ENCODE data around the gene BCL2L15. TPM values are rescaled to one million over a fixed set of nuclear protein-coding genes. Genes with fewer than 3 reads are reported as not detected.
A peak's percentile ranks its signal among the peaks of the same experiment; 100 is the strongest.

Gene BCL2L15
- total and polyA plus RNA-seq, 10 of the 15 experiments (the other 5 are each of a cell fraction or from before 2014, with no cell fraction given) = 0.42 to 1.2 (median 0.59) TPM

- TF ChIP-seq PAX5 (IDR thresholded peaks at IDR 0.05; ENCODE audit: borderline replicate concordance, low read depth, low read length) (no peak), SMC3 (IDR thresholded peaks at IDR 0.05; ENCODE audit: borderline replicate concordance, low read length) (peak; percentile 78; the same call in 1 of the 2 replicates), TBL1XR1 (IDR thresholded peaks at IDR 0.05; ENCODE audit: low read depth, low read length) (no peak), WRNIP1 (IDR thresholded peaks at IDR 0.05; ENCODE audit: borderline replicate concordance, low read depth, low read length) (no peak), RAD21 (IDR thresholded peaks at IDR 0.05; ENCODE audit: insufficient read depth, low read depth, low read length) (peak; percentile 69)
Observed at GRCh38 chr1:113835686-113836290, 51.6 kb downstream of the BCL2L15 start (continued).

- whole genome bisulfite sequencing (ENCODE audit: insufficient coverage, insufficient replicate concordance, low lambda C conversion rate, missing lambda C conversion rate) = 98% methylated on average over 2 of the region's 2 CpGs
Observed at GRCh38 chr1:113834716-113835115, 52.7 kb downstream of the BCL2L15 start.

More at GRCh38 chr1:113834716-113835115, 52.7 kb downstream of the BCL2L15 start:
- DNase-seq (ENCODE audit: low read depth, low spot score) (no peak), FAIRE-seq (no peak), ATAC-seq (no peak)
- Histone ChIP-seq H3K4me2 (ENCODE audit: control insufficient read depth, insufficient read depth) (no peak overlapping the region), H3K9me3 (replicated peaks; ENCODE audit: control insufficient read depth, insufficient read depth, low read length) (no peaks in the 10 kb centered on the region), H3K4me3 (no peak overlapping the region), H3K79me2 (ENCODE audit: control insufficient read depth, insufficient read depth, low read length) (no peaks in the 10 kb centered on the region; the same call in 1 of the 2 replicates), H4K20me1 (ENCODE audit: control insufficient read depth, insufficient read depth) (no peaks in the 10 kb centered on the region), H2AFZ (ENCODE audit: control insufficient read depth, low read depth, low read length) (no peak overlapping the region), H3K9ac (ENCODE audit: control insufficient read depth, insufficient read depth, low read length) (no peak overlapping the region), H3K36me3 (ENCODE audit: control insufficient read depth in 2 of 2, insufficient read depth in 2 of 2, low read length in 1 of 2) (peaks cover 0 to 17% of the 10 kb centered on the region in 2 experiments; a peak in 2 of 4 replicates), H3K4me1 (ENCODE audit: control insufficient read depth, insufficient read depth, low read length) (no peaks in the 10 kb centered on the region), H3K27me3 (replicated peaks in 1 of 2; ENCODE audit: control insufficient read depth in 2 of 2, insufficient read depth in 2 of 2, low read length in 1 of 2) (no peaks in the 10 kb centered on the region), H3K27ac (ENCODE audit: control insufficient read depth, insufficient read depth) (no peak overlapping the region)
- ChIA-PET CTCF (interaction anchor here (1.1 to 5.5 kb wide), 18 partner anchors 22 to 204 kb away, joined by 3 to 74 read pairs (median 12); partner anchors contain the start of genes AP4B1, DCLRE1B, HIPK1 and OLFML3), SMC1A (ENCODE audit: uncharacterized antibody, unreplicated experiment) (interaction anchor here (0.6 to 5.5 kb wide), 28 partner anchors 16 to 448 kb away, joined by 3 to 53 read pairs (median 4); partner anchors contain the start of genes AP4B1, DCLRE1B, HIPK1 and OLFML3), RAD21 (ENCODE audit: unreplicated experiment) (interaction anchor here (2.1 to 5.3 kb wide), 9 partner anchors 23 to 144 kb away, joined by 5 to 46 read pairs (median 15); partner anchors contain the start of genes AP4B1, DCLRE1B, HIPK1 and OLFML3), POLR2A (interaction anchor here (0.6 to 1.9 kb wide), 2 partner anchors 24 to 94 kb away, joined by 6 to 9 read pairs; partner anchors contain the start of gene HIPK1)
- in situ Hi-C loops (cut with MboI) = loop anchor here (5.0 to 10.0 kb wide), 3 partner anchors 68 to 440 kb away; partner anchors contain the start of genes AP4B1 and HIPK1
- BruUV-seq (replicated peaks) = no TSS peak
- TF ChIP-seq NRF1 (conservative IDR thresholded peaks at IDR 0.05; ENCODE audit: low read depth, low read length) (no peak), POLR2AphosphoS2 (IDR thresholded peaks at IDR 0.05; ENCODE audit: low read depth, low read length) (no peak), PAX8 (IDR thresholded peaks at IDR 0.05) (no peak), FOXM1 (IDR thresholded peaks at IDR 0.05; ENCODE audit: low read depth, low read length) (no peak), RB1 (IDR thresholded peaks at IDR 0.05; ENCODE audit: borderline replicate concordance) (no peak), ESRRA (IDR thresholded peaks at IDR 0.05; ENCODE audit: low read length) (no peak), CHD2 (IDR thresholded peaks at IDR 0.05; ENCODE audit: borderline replicate concordance, low read depth, low read length) (no peak), BHLHE40 (IDR thresholded peaks at IDR 0.05; ENCODE audit: borderline replicate concordance in 1 of 2, low read depth in 2 of 2, low read length in 1 of 2) (no peak), NR2F1 (conservative IDR thresholded peaks at IDR 0.05) (no peak), MYC (IDR thresholded peaks at IDR 0.05; ENCODE audit: insufficient read depth, insufficient read length, insufficient replicate concordance, low read length, severe bottlenecking) (no peak)
- intact Hi-C loops (cut with micrococcal nuclease; ENCODE audit: unreplicated experiment) = loop anchor here (1.0 to 10.0 kb wide), 4 partner anchors 71 to 450 kb away; partner anchors contain the start of genes DCLRE1B and OLFML3

Measured in GM12878 (cell line).